H9 (cell line): ENCODE measurements around the gene ENG. TPM values are rescaled to one million over a fixed set of nuclear protein-coding genes. Genes with fewer than 3 reads are reported as not detected.

ENCODE experiments used
- DNase-seq: peaks from one replicate; pipeline ENCODE4 v3.0.0-alpha.2; 2017
- H2AFZ ChIP-seq: one replicate; pipeline ENCODE4 v1.6.1; 2013; ENCODE audit warnings: mild to moderate bottlenecking, low read length, control low read depth, moderate library complexity
- H2AK5ac ChIP-seq: 2 replicates; pipeline ENCODE4 v1.6.1; 2013; ENCODE audit warnings: low read length, control low read depth, mixed read lengths; ENCODE audit not compliant: insufficient read length
- H2BK120ac ChIP-seq: one replicate; pipeline ENCODE4 v1.6.1; 2013; ENCODE audit warnings: low read depth, mild to moderate bottlenecking, low read length, control low read depth, inconsistent platforms; ENCODE audit not compliant: poor library complexity, severe bottlenecking
- H2BK12ac ChIP-seq: 2 replicates; pipeline ENCODE4 v1.6.1; 2013; ENCODE audit warnings: low read length, control low read depth, mixed read lengths, low read depth; ENCODE audit not compliant: insufficient read length
- H2BK15ac ChIP-seq: 2 replicates; pipeline ENCODE4 v1.6.1; 2013; ENCODE audit warnings: low read depth, low read length, control low read depth
- H2BK20ac ChIP-seq: one replicate; pipeline ENCODE4 v1.6.1; 2013; ENCODE audit warnings: low read depth, mild to moderate bottlenecking, low read length, control low read depth, inconsistent platforms; ENCODE audit not compliant: poor library complexity, severe bottlenecking
- H2BK5ac ChIP-seq: 2 replicates; pipeline ENCODE4 v1.6.1; 2013; ENCODE audit warnings: low read length, control low read depth, mixed read lengths; ENCODE audit not compliant: insufficient read length
- H3K14ac ChIP-seq: 2 replicates; pipeline ENCODE4 v1.6.1; 2013; ENCODE audit warnings: low read length, control low read depth; ENCODE audit not compliant: insufficient read depth
- H3K18ac ChIP-seq: 2 replicates; pipeline ENCODE4 v1.6.1; 2013; ENCODE audit warnings: low read depth, mild to moderate bottlenecking, mixed read lengths, low read length, control low read depth; ENCODE audit not compliant: insufficient read length
- H3K23ac ChIP-seq: 2 replicates; pipeline ENCODE4 v1.6.1; 2013; ENCODE audit warnings: low read length, control low read depth, mixed read lengths, low read depth; ENCODE audit not compliant: insufficient read length
- H3K23me2 ChIP-seq: 2 replicates; pipeline ENCODE4 v1.6.1; 2013; ENCODE audit warnings: low read depth, mild to moderate bottlenecking, mixed read lengths, low read length, control low read depth; ENCODE audit not compliant: insufficient read length, poor library complexity, severe bottlenecking
- H3K27ac ChIP-seq: 2 replicates; pipeline ENCODE4 v1.5.1; 2013; ENCODE audit warnings: low read length, control low read depth, mixed read lengths, low read depth; ENCODE audit not compliant: insufficient read length
- H3K27me3 ChIP-seq: 2 replicates; pipeline ENCODE4 v1.6.1; 2013; ENCODE audit warnings: low read length, control low read depth, inconsistent platforms; ENCODE audit not compliant: insufficient read depth
- H3K4ac ChIP-seq: 2 replicates; pipeline ENCODE4 v1.6.1; 2013; ENCODE audit warnings: low read depth, mild to moderate bottlenecking, control low read depth, inconsistent platforms, low read length, moderate library complexity
- H3K4me1 ChIP-seq: 2 replicates; pipeline ENCODE4 v1.6.1; 2013; ENCODE audit warnings: low read length, control low read depth, inconsistent platforms; ENCODE audit not compliant: insufficient read depth
- H3K4me2 ChIP-seq: 2 replicates; pipeline ENCODE4 v1.6.1; 2013; ENCODE audit warnings: low read length, control low read depth, mixed read lengths; ENCODE audit not compliant: insufficient read length, insufficient read depth
- H3K56ac ChIP-seq: 2 replicates; pipeline ENCODE4 v1.6.1; 2013; ENCODE audit warnings: low read depth, mild to moderate bottlenecking, mixed read lengths, low read length, control low read depth; ENCODE audit not compliant: insufficient read length
- H3K79me1 ChIP-seq: 2 replicates; pipeline ENCODE4 v1.6.1; 2013; ENCODE audit warnings: low read depth, mild to moderate bottlenecking, moderate library complexity, low read length, control low read depth, inconsistent platforms; ENCODE audit not compliant: insufficient read depth, poor library complexity, severe bottlenecking
- H3K79me2 ChIP-seq: 2 replicates; pipeline ENCODE4 v1.6.1; 2013; ENCODE audit warnings: low read length, control low read depth, inconsistent platforms; ENCODE audit not compliant: insufficient read depth
- H3K9ac ChIP-seq: 2 replicates; pipeline ENCODE4 v1.6.1; 2013; ENCODE audit warnings: low read length, control low read depth, mixed read lengths; ENCODE audit not compliant: insufficient read length; ENCODE audit errors: extremely low read depth
- H3K9me3 ChIP-seq: one replicate; pipeline ENCODE4 v1.6.1; 2013; ENCODE audit warnings: low read depth, low read length, inconsistent platforms; ENCODE audit not compliant: control insufficient read depth
- H3T11ph ChIP-seq: one replicate; pipeline ENCODE4 v1.6.1; 2013; ENCODE audit warnings: mild to moderate bottlenecking, low read length, control low read depth, inconsistent platforms
- H4K20me1 ChIP-seq: one replicate; pipeline ENCODE4 v1.6.1; 2013; ENCODE audit not compliant: control insufficient read depth, insufficient read length, insufficient read depth
- H4K5ac ChIP-seq: 2 replicates; pipeline ENCODE4 v1.6.1; 2013; ENCODE audit warnings: low read depth, mild to moderate bottlenecking, mixed read lengths, low read length, control low read depth; ENCODE audit not compliant: insufficient read length
- H4K8ac ChIP-seq: replicated peaks from 2 replicates; pipeline ENCODE4 v1.6.1; 2013; ENCODE audit warnings: low read length, control low read depth, mixed read lengths, low read depth; ENCODE audit not compliant: insufficient read length
- H4K91ac ChIP-seq: 2 replicates; pipeline ENCODE4 v1.6.1; 2013; ENCODE audit warnings: low read depth, mild to moderate bottlenecking, moderate library complexity, mixed read lengths, low read length, control low read depth; ENCODE audit not compliant: insufficient read length
- H3K27ac Mint-ChIP-seq, 3 experiments: 2 replicates in 2 of 3; 3 replicates in 1 of 3; pipeline ENCODE4 v1.8.0; 2020 to 2021; ENCODE audit warnings: mixed read lengths in 3 of 3, mild to moderate bottlenecking in 1 of 3, moderate library complexity in 1 of 3
- H3K27me3 Mint-ChIP-seq: 2 replicates; pipeline ENCODE4 v1.8.0; 2021; ENCODE audit warnings: low read depth, mild to moderate bottlenecking, moderate library complexity, mixed read lengths
- H3K36me3 Mint-ChIP-seq, 3 experiments: 2 replicates in 2 of 3; 3 replicates in 1 of 3; pipeline ENCODE4 v1.8.0; 2020 to 2021; ENCODE audit warnings: low read depth in 3 of 3, mixed read lengths in 3 of 3; ENCODE audit not compliant: insufficient read depth in 1 of 3
- H3K4me1 Mint-ChIP-seq, 2 experiments: 2 replicates each; pipeline ENCODE4 v1.8.0; 2020; ENCODE audit warnings: mixed read lengths in 2 of 2
- H3K4me3 Mint-ChIP-seq, 2 experiments: 2 replicates in 1 of 2; 3 replicates in 1 of 2; pipeline ENCODE4 v1.8.0; 2020 to 2021; ENCODE audit warnings: mild to moderate bottlenecking in 2 of 2, mixed read lengths in 2 of 2, moderate library complexity in 1 of 2
- H3K9me3 Mint-ChIP-seq, 2 experiments: 2 replicates in 1 of 2; 3 replicates in 1 of 2; pipeline ENCODE4 v1.8.0; 2020; ENCODE audit warnings: mild to moderate bottlenecking in 2 of 2, mixed read lengths in 2 of 2, moderate library complexity in 1 of 2
- WGBS: extraction: QIAGEN DNeasy Blood & Tissue Kit; methylation state at CpG from one replicate; pipeline ENCODE4 v1.1.7; 2013; ENCODE audit warnings: missing lambda C conversion rate, low lambda C conversion rate, mixed read lengths; ENCODE audit not compliant: insufficient read length; ENCODE audit errors: extremely low coverage; 5-methylcytosine and 5-hydroxymethylcytosine counted together
- total RNA-seq: library from RNA; stranded (reverse); gene quantifications from 2 replicates; pipeline ENCODE4 v1.2.1, GENCODE V29; 2021
- TF ChIP-seq, protein P1 (sequence below): fragments of 200-600 bp; sonication (generic); conservative IDR thresholded peaks from 3 replicates; pipeline ENCODE4 v1.8.0; 2021; ENCODE audit warnings: antibody characterized with exemption, mild to moderate bottlenecking

Gene ENG
- total RNA-seq, 1 experiment from 2014 or later: 2.1 TPM

DNA sequence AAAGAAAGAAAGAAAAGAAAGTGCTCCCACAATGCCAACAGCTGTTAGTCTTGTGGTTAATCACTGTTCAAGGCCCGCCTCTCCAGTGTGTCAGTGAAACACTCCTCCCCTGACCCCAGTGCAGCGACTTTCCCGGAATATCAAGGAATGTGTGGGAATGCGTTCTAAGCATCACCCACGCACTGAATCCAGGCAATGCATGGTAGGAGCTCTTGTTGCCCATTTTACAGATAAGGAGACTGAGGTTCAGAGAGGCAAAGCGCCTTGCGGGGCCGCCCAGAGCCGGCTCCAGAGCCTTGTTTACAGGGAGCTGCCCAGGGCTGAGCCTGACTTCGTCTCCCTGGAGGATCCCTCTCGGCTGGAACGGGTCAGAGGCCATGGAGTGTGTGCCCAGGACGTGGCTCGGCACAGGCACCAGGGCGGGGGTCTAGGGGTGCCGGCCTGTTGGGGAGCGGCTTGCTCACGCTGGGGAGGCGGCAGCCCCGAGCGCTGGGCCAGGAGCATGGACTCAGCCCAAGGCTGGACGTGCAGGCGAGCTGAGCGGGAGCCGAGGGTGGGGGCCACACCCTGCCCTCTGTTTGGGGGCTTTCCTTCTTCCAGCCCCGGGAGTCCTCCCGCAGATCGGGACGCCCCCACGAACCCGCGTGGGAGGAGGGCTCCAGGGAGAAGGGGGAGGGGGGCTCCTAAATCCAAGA lies 44.1 kb upstream of the ENG start:
- H3K23ac ChIP-seq: no peak overlapping the region
- H2AK5ac ChIP-seq: no peak overlapping the region
- peak overlapping the region; percentile 81 to 91 for H3K4me3 Mint-ChIP-seq
- H3K27me3 ChIP-seq: no peaks in the 10 kb centered on the region
- no peak overlapping the region for H4K91ac ChIP-seq
- no peaks in the 10 kb centered on the region for H3K79me1 ChIP-seq
- H3K27me3 Mint-ChIP-seq: no peaks in the 10 kb centered on the region
- peaks cover 15 to 33% of the 10 kb centered on the region in 2 experiments for H3K4me1 Mint-ChIP-seq
- H2BK12ac ChIP-seq: no peak overlapping the region
- H2BK5ac ChIP-seq: no peak overlapping the region
- no peak overlapping the region for H3T11ph ChIP-seq
- H2BK15ac ChIP-seq: no peak overlapping the region; the same call in 1 of the 2 replicates
- no peak overlapping the region for H3K27ac ChIP-seq
- H3K4me2 ChIP-seq: peak overlapping the region; percentile 64
- WGBS: no CpG with 5 or more reads among the region's 32 CpGs
- peak overlapping the region in 2 of 3 experiments; percentile 68 to 91; a peak in 3 of 7 replicates for H3K27ac Mint-ChIP-seq
- no peak overlapping the region for H2BK20ac ChIP-seq
- DNase-seq: peak; percentile 41
- peaks cover 25 to 33% (median 29%) of the 10 kb centered on the region in 3 experiments for H3K36me3 Mint-ChIP-seq
- peaks cover 3% of the 10 kb centered on the region; the same call in 1 of the 2 replicates for H3K4me1 ChIP-seq
- peak overlapping the region; percentile 66 for H3K9ac ChIP-seq
- TF ChIP-seq, protein P1, sequence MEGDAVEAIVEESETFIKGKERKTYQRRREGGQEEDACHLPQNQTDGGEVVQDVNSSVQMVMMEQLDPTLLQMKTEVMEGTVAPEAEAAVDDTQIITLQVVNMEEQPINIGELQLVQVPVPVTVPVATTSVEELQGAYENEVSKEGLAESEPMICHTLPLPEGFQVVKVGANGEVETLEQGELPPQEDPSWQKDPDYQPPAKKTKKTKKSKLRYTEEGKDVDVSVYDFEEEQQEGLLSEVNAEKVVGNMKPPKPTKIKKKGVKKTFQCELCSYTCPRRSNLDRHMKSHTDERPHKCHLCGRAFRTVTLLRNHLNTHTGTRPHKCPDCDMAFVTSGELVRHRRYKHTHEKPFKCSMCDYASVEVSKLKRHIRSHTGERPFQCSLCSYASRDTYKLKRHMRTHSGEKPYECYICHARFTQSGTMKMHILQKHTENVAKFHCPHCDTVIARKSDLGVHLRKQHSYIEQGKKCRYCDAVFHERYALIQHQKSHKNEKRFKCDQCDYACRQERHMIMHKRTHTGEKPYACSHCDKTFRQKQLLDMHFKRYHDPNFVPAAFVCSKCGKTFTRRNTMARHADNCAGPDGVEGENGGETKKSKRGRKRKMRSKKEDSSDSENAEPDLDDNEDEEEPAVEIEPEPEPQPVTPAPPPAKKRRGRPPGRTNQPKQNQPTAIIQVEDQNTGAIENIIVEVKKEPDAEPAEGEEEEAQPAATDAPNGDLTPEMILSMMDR: no peak
- H3K4ac ChIP-seq: no peak overlapping the region
- H3K23me2 ChIP-seq: peaks cover 4% of the 10 kb centered on the region
- peak overlapping the region; percentile 87 for H3K18ac ChIP-seq
- H3K9me3 ChIP-seq: no peaks in the 10 kb centered on the region
- no peak overlapping the region for H2AFZ ChIP-seq
- no peaks in the 10 kb centered on the region for H4K20me1 ChIP-seq
- no peak overlapping the region for H2BK120ac ChIP-seq
- no peak overlapping the region for H3K56ac ChIP-seq
- H4K8ac ChIP-seq: no peak overlapping the region
- H4K5ac ChIP-seq: no peak overlapping the region
- peak overlapping the region; percentile 80 for H3K14ac ChIP-seq
- H3K79me2 ChIP-seq: no peaks in the 10 kb centered on the region
- H3K9me3 Mint-ChIP-seq: 0 out of 5 replicates have a peak, but pooled peaks cover 0 to 2% of the 10 kb centered on the region in 2 experiments
